Glutamatergic neuron (in vitro differentiated cells): ENCODE data around the gene BDH1. TPM values are rescaled to one million over a fixed set of nuclear protein-coding genes. Genes with fewer than 3 reads are reported as not detected.
"Not testable (repeated sequence)": the region's sequence is repeated elsewhere in the genome, so short reads cannot be mapped to it uniquely, and the experiment has no call there.

Experiments
- DNase-seq: peaks from one replicate; pipeline ENCODE4 v3.0.0; 2022
- H3K27ac Mint-ChIP-seq: one replicate; pipeline ENCODE4 v1.8.0; 2020; ENCODE audit warnings: mild to moderate bottlenecking, mixed read lengths, inconsistent platforms; ENCODE audit not compliant: unreplicated experiment
- H3K27me3 Mint-ChIP-seq: one replicate; pipeline ENCODE4 v1.8.0; 2020; ENCODE audit warnings: mild to moderate bottlenecking, moderate library complexity, mixed read lengths, inconsistent platforms; ENCODE audit not compliant: unreplicated experiment
- H3K36me3 Mint-ChIP-seq: one replicate; pipeline ENCODE4 v1.8.0; 2020; ENCODE audit warnings: mild to moderate bottlenecking, mixed read lengths, inconsistent platforms; ENCODE audit not compliant: unreplicated experiment
- H3K4me1 Mint-ChIP-seq: one replicate; pipeline ENCODE4 v1.8.0; 2020; ENCODE audit warnings: mild to moderate bottlenecking, low read depth, mixed read lengths, inconsistent platforms; ENCODE audit not compliant: unreplicated experiment
- H3K4me3 Mint-ChIP-seq: one replicate; pipeline ENCODE4 v1.8.0; 2020; ENCODE audit warnings: mild to moderate bottlenecking, mixed read lengths, inconsistent platforms; ENCODE audit not compliant: unreplicated experiment
- H3K9me3 Mint-ChIP-seq: one replicate; pipeline ENCODE4 v1.8.0; 2020; ENCODE audit warnings: mild to moderate bottlenecking, moderate library complexity, mixed read lengths, inconsistent platforms; ENCODE audit not compliant: unreplicated experiment
- CTCF ChIP-seq: fragments of 200-600 bp; sonication (generic); IDR thresholded peaks from one replicate; pipeline ENCODE4 v1.5.0; 2021; ENCODE audit not compliant: partially characterized antibody, unreplicated experiment
- total RNA-seq: library from RNA; stranded (reverse); fragmentation: NEBNext Ultra II Directional; extraction: Animal tissue kit (Norgen Biotek cat#: 25700); gene quantifications from one replicate; pipeline ENCODE4 v1.2.1, GENCODE V29; 2021; ENCODE audit not compliant: unreplicated experiment

BDH1 gene
- total RNA-seq, 1 donor from 2014 or later = 19.4 TPM

- H3K4me3 Mint-ChIP-seq = no peak overlapping the region
- no peak for TF ChIP-seq CTCF
- H3K36me3 Mint-ChIP-seq = no peaks in the 10 kb centered on the region
- no peak overlapping the region for H3K27ac Mint-ChIP-seq
- no peak for DNase-seq
- peaks cover 35% of the 10 kb centered on the region for H3K4me1 Mint-ChIP-seq
- peaks cover 5% of the 10 kb centered on the region for H3K9me3 Mint-ChIP-seq
- peaks cover 8% of the 10 kb centered on the region for H3K27me3 Mint-ChIP-seq
Measured at GRCh38 chr3:197484204-197484901, 71.4 kb downstream of the BDH1 start.

- H3K27ac Mint-ChIP-seq = no peak overlapping the region
- DNase-seq = no peak
- peaks cover 24% of the 10 kb centered on the region for H3K4me1 Mint-ChIP-seq
- no peak for TF ChIP-seq CTCF
- no peak overlapping the region for H3K4me3 Mint-ChIP-seq
- peaks cover 2% of the 10 kb centered on the region for H3K9me3 Mint-ChIP-seq
- H3K27me3 Mint-ChIP-seq = peaks cover 8% of the 10 kb centered on the region
- H3K36me3 Mint-ChIP-seq = no peaks in the 10 kb centered on the region
Measured at GRCh38 chr3:197482001-197482400, 73.8 kb downstream of the BDH1 start.

DNA sequence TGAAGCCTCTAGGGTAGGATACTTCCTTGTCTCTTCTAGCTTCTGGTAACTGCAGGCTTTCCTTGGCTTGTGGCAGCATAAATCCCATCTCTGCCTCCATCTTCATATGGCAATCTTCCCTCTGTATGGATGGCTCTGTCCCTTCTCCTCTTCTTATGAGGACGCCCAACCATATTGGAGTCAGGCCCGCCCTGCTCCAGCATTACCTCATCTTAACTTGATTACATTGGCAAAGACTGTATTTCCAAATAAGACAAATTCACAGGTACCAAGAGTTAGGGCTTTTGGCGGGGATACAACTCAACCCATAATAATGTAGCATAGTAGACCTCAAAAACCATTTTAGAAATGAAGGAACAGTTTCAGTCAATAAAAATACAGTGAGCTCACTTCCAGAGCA, 75.4 kb downstream of the BDH1 start:
- H3K36me3 Mint-ChIP-seq = no peaks in the 10 kb centered on the region

DNA sequence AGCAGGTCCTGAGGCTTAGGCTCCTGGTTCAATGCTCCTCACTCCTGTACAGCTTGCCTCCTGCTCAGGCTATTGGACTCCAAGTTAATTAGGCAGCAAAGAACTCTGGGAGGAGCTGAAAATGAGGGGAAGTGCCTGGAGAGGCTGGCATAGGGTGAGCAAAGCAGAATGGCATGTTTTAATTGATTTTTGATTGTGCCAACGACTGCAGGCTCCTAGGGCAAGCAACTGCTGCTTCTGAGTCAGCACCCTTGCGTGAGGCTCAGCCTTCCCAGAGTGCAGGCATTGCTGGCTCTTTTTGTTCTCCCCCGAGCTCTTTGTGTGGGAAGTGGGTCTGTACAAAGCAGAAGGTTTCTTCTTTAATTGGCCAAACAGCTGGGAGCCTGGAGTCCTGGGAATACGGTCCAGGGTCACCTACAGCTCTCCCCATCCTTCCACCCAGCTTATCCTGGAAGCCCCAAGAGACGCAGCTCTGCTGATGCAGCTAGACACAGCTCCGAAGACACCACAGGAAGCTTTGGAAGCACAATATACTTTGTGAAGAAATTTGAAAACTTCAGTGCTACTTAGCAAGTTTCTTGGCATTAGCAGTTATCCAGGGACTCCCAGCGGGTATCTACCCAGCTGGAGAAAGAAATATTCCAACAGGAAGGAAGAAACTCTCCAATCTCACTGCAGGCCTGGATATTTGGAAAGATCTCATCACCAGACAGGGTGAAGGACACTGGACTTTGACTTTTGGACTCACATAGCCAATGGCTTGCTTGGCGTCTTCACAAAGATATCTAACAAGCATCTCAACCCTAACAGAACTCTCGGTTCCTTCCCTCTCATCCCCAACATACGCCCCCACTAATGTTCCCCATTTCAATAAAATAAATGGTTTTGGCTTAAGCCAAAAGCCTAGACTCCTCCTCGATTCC, 76.8 kb downstream of the BDH1 start:
- Mint-ChIP-seq H3K9me3 (peaks cover 12% of the 10 kb centered on the region), H3K27ac (no peak overlapping the region), H3K4me3 (no peak overlapping the region), H3K27me3 (peaks cover 14% of the 10 kb centered on the region), H3K36me3 (no peaks in the 10 kb centered on the region), H3K4me1 (peaks cover 31% of the 10 kb centered on the region)
- TF ChIP-seq CTCF = no peak
- DNase-seq = no peak

More for the DNA sequence above, 75.4 kb downstream of the BDH1 start:
- Mint-ChIP-seq H3K4me3 (no peak overlapping the region), H3K27me3 (peaks cover 10% of the 10 kb centered on the region), H3K4me1 (peaks cover 27% of the 10 kb centered on the region), H3K27ac (no peak overlapping the region), H3K9me3 (peaks cover 9% of the 10 kb centered on the region)
- no peak for TF ChIP-seq CTCF
- no peak for DNase-seq

DNA sequence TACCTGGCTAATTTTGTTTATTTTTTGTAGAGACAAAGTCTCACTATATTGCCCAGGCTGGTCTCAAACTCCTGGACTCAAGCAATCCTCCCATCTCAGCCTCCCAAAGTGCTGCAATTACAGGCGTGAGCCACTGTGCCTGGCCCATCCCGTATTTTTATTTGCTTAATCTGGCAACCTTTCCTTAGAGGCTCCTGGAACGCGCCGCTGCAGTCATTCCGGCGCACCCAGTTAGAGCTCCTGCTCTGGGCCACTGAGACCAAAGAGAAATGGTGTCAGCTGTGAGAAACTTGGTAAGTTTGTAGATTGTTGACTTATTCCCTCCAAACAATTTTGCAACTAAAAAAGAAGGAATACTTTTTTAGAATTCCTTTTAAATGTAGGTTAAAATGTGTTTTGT, 78.0 kb downstream of the BDH1 start:
- DNase-seq, H3K27ac Mint-ChIP-seq, H3K36me3 Mint-ChIP-seq, H3K4me3 Mint-ChIP-seq: not testable (repeated sequence)
- Mint-ChIP-seq H3K9me3 (peaks cover 13% of the 10 kb centered on the region), H3K4me1 (peaks cover 40% of the 10 kb centered on the region), H3K27me3 (peaks cover 15% of the 10 kb centered on the region)
